ENCODE measurements around the gene SGCD. TPM values are rescaled to one million over a fixed set of nuclear protein-coding genes. Genes with fewer than 3 reads are reported as not detected.

The SGCD gene
- polyA plus RNA-seq, 1 of the 3 experiments (the other 2 are of a cell fraction): 0.87 TPM

- peak overlapping the region; percentile 43 to 49 for H3K4me3 ChIP-seq (ENCODE audit: low read depth in 2 of 2, low read length in 1 of 2)
- no peak for DNase-seq
- ChIA-PET POLR2A (no interaction called here), CTCF (interaction anchor here (0.8 to 1.1 kb wide), 3 partner anchors 13 to 18 kb away, joined by 3 read pairs; no protein-coding TSS in a partner anchor)
- no peaks in the 10 kb centered on the region for H4K20me1 ChIP-seq (ENCODE audit: insufficient read depth)
- peak overlapping the region; percentile 43; the same call in 1 of the 2 replicates for H3K9ac ChIP-seq
- 36% methylated on average over 6 of the region's 6 CpGs for WGBS (ENCODE audit: low lambda C conversion rate)
- H3K36me3 ChIP-seq (replicated peaks in 1 of 2; ENCODE audit: control insufficient read depth in 1 of 2, insufficient read depth in 2 of 2, low read length in 1 of 2): no peaks in the 10 kb centered on the region
- H3K27me3 ChIP-seq (ENCODE audit: insufficient read depth): no peaks in the 10 kb centered on the region
- H3K4me2 ChIP-seq: peak overlapping the region; percentile 74
- no peaks in the 10 kb centered on the region for H3K9me2 ChIP-seq
- H2AFZ ChIP-seq (ENCODE audit: low read depth): peak overlapping the region; percentile 88; the same call in 1 of the 2 replicates
- peak overlapping the region; percentile 63 to 64; a peak in 3 of 4 replicates for H3K27ac ChIP-seq (ENCODE audit: low read depth in 2 of 2, low read length in 1 of 2)
- H3K9me3 ChIP-seq: no peaks in the 10 kb centered on the region
- H3K4me1 ChIP-seq (ENCODE audit: control insufficient read depth in 1 of 2, insufficient read depth in 2 of 2, low read depth in 1 of 2, low read length in 1 of 2): peaks cover 0 to 5% of the 10 kb centered on the region in 2 experiments; a peak in 1 of 4 replicates
- no peaks in the 10 kb centered on the region; the same call in 1 of the 2 replicates for H3K79me2 ChIP-seq (ENCODE audit: insufficient read depth)
- TF ChIP-seq NRF1 (IDR thresholded peaks at IDR 0.05; ENCODE audit: low read depth, low read length) (no peak), EZH2phosphoT487 (IDR thresholded peaks at IDR 0.05; ENCODE audit: borderline replicate concordance, low read depth) (no peak), SMC3 (IDR thresholded peaks at IDR 0.05; ENCODE audit: low read depth, low read length) (no peak), GATA2 (CRISPR knock-in tag; IDR thresholded peaks at IDR 0.05) (no peak), RFX5 (IDR thresholded peaks at IDR 0.05; ENCODE audit: low read length) (no peak), NFIC (IDR thresholded peaks at IDR 0.05; ENCODE audit: borderline replicate concordance) (no peak), MEF2A (IDR thresholded peaks at IDR 0.05; ENCODE audit: borderline replicate concordance, low read depth) (no peak), POLR2AphosphoS5 (IDR thresholded peaks at IDR 0.05; ENCODE audit: low read depth, low read length) (no peak), TAF1 (IDR thresholded peaks at IDR 0.05; ENCODE audit: borderline replicate concordance, low read depth, low read length) (no peak)
- no peaks in the 10 kb centered on the region for H3F3A ChIP-seq (replicated peaks; ENCODE audit: insufficient read depth)
Observed at GRCh38 chr5:156327296-156327695, 332 bp downstream of the SGCD start.

GRCh38 chr5:156328161-156328560 is 1.2 kb downstream of the SGCD start:
- Histone ChIP-seq H3K4me3 (ENCODE audit: low read depth in 2 of 2, low read length in 1 of 2) (no peak overlapping the region), H4K20me1 (ENCODE audit: insufficient read depth) (no peaks in the 10 kb centered on the region), H3K36me3 (replicated peaks in 1 of 2; ENCODE audit: control insufficient read depth in 1 of 2, insufficient read depth in 2 of 2, low read length in 1 of 2) (no peaks in the 10 kb centered on the region), H3K4me1 (ENCODE audit: control insufficient read depth in 1 of 2, insufficient read depth in 2 of 2, low read depth in 1 of 2, low read length in 1 of 2) (peaks cover 0 to 5% of the 10 kb centered on the region in 2 experiments; a peak in 1 of 4 replicates), H2AFZ (ENCODE audit: low read depth) (no peak overlapping the region), H3F3A (replicated peaks; ENCODE audit: insufficient read depth) (no peaks in the 10 kb centered on the region), H3K9me2 (no peaks in the 10 kb centered on the region), H3K27ac (ENCODE audit: low read depth in 2 of 2, low read length in 1 of 2) (no peak overlapping the region; a peak in 1 of 4 replicates), H3K27me3 (ENCODE audit: insufficient read depth) (no peaks in the 10 kb centered on the region), H3K9ac (no peak overlapping the region), H3K9me3 (no peaks in the 10 kb centered on the region), H3K4me2 (no peak overlapping the region; the same call in 1 of the 2 replicates), H3K79me2 (ENCODE audit: insufficient read depth) (no peaks in the 10 kb centered on the region; the same call in 1 of the 2 replicates)
- ChIA-PET CTCF (interaction anchor here (0.6 kb wide), 1 partner anchor 28 kb away, joined by 3 read pairs; no protein-coding TSS in a partner anchor), POLR2A (no interaction called here)
- DNase-seq: no peak
- no peak for TF ChIP-seq NRF1 (IDR thresholded peaks at IDR 0.05; ENCODE audit: low read depth, low read length)
- WGBS (ENCODE audit: low lambda C conversion rate): 67% methylated on average over 3 of the region's 3 CpGs

GRCh38 chr5:156328766-156329165 is 1.8 kb downstream of the SGCD start:
- CTCF ChIA-PET: interaction anchor here (0.6 kb wide), 1 partner anchor 29 kb away, joined by 3 read pairs; no protein-coding TSS in a partner anchor
- Histone ChIP-seq H3K4me1 (ENCODE audit: control insufficient read depth in 1 of 2, insufficient read depth in 2 of 2, low read depth in 1 of 2, low read length in 1 of 2) (peaks cover 0 to 5% of the 10 kb centered on the region in 2 experiments; a peak in 1 of 4 replicates), H3K27me3 (ENCODE audit: insufficient read depth) (no peaks in the 10 kb centered on the region), H3K36me3 (replicated peaks in 1 of 2; ENCODE audit: control insufficient read depth in 1 of 2, insufficient read depth in 2 of 2, low read length in 1 of 2) (no peaks in the 10 kb centered on the region), H3F3A (replicated peaks; ENCODE audit: insufficient read depth) (no peaks in the 10 kb centered on the region), H3K4me2 (no peak overlapping the region), H3K4me3 (ENCODE audit: low read depth in 2 of 2, low read length in 1 of 2) (no peak overlapping the region), H3K27ac (ENCODE audit: low read depth in 2 of 2, low read length in 1 of 2) (no peak overlapping the region), H3K79me2 (ENCODE audit: insufficient read depth) (no peaks in the 10 kb centered on the region; the same call in 1 of the 2 replicates), H3K9ac (no peak overlapping the region), H4K20me1 (ENCODE audit: insufficient read depth) (no peaks in the 10 kb centered on the region), H3K9me3 (no peaks in the 10 kb centered on the region), H3K9me2 (no peaks in the 10 kb centered on the region), H2AFZ (ENCODE audit: low read depth) (no peak overlapping the region)
- TF ChIP-seq EP300 (IDR thresholded peaks at IDR 0.05; ENCODE audit: borderline replicate concordance in 1 of 2, low read depth in 1 of 2, low read length in 1 of 2) (no peak), MAX (IDR thresholded peaks at IDR 0.05; ENCODE audit: low read depth) (no peak), TCF12 (IDR thresholded peaks at IDR 0.05) (no peak), CHD2 (IDR thresholded peaks at IDR 0.05; ENCODE audit: low read length, partially characterized antibody) (no peak), TAF1 (IDR thresholded peaks at IDR 0.05; ENCODE audit: borderline replicate concordance, low read depth, low read length) (no peak), YY1 (IDR thresholded peaks at IDR 0.05; ENCODE audit: low read depth) (no peak), TEAD4 (IDR thresholded peaks at IDR 0.05; ENCODE audit: borderline replicate concordance, insufficient read depth) (no peak), RFX5 (IDR thresholded peaks at IDR 0.05; ENCODE audit: low read length) (no peak)
- DNase-seq: no peak
- POLR2A ChIA-PET: no interaction called here
- 68% methylated on average over 6 of the region's 6 CpGs for WGBS (ENCODE audit: low lambda C conversion rate)

Measured in SK-N-SH (cell line).